ENCODE data around the gene BMP3.
A peak's percentile ranks its signal among the peaks of the same experiment; 100 is the strongest.

Gene BMP3

GRCh38 chr4:81031796-81032551, 1.5 kb downstream of the BMP3 start:
- Histone ChIP-seq H3K79me2 (ENCODE audit: low read length) (no peaks in the 10 kb centered on the region), H3K4me2 (ENCODE audit: low read length) (peak overlapping the region; percentile 85), H3K27ac (ENCODE audit: low read length) (no peak overlapping the region), H3K4me1 (ENCODE audit: low read length) (peaks cover 18% of the 10 kb centered on the region), H4K20me1 (ENCODE audit: insufficient read depth, low read length) (no peaks in the 10 kb centered on the region), H3K36me3 (replicated peaks; ENCODE audit: low read depth, low read length) (no peaks in the 10 kb centered on the region), H3K4me3 (ENCODE audit: low read length) (peak overlapping the region; percentile 82), H3K9me3 (ENCODE audit: insufficient read depth, low read length) (no peaks in the 10 kb centered on the region), H3K9ac (ENCODE audit: low read length) (no peak overlapping the region), H3K27me3 (ENCODE audit: low read depth, low read length) (peaks cover 28% of the 10 kb centered on the region), H2AFZ (ENCODE audit: low read depth, low read length) (no peak overlapping the region)
- TF ChIP-seq CTCF (IDR thresholded peaks at IDR 0.05; ENCODE audit: low read depth, low read length), result no peak

- Histone ChIP-seq H3K4me2 (ENCODE audit: low read length) (no peak overlapping the region), H3K9me3 (ENCODE audit: insufficient read depth, low read length) (no peaks in the 10 kb centered on the region), H3K36me3 (replicated peaks; ENCODE audit: low read depth, low read length) (no peaks in the 10 kb centered on the region), H3K79me2 (ENCODE audit: low read length) (no peaks in the 10 kb centered on the region), H3K27ac (ENCODE audit: low read length) (no peak overlapping the region), H4K20me1 (ENCODE audit: insufficient read depth, low read length) (no peaks in the 10 kb centered on the region), H2AFZ (ENCODE audit: low read depth, low read length) (no peak overlapping the region), H3K4me3 (ENCODE audit: low read length) (no peak overlapping the region), H3K4me1 (ENCODE audit: low read length) (peaks cover 11% of the 10 kb centered on the region), H3K9ac (ENCODE audit: low read length) (no peak overlapping the region), H3K27me3 (ENCODE audit: low read depth, low read length) (peaks cover 28% of the 10 kb centered on the region)
- TF ChIP-seq CTCF (IDR thresholded peaks at IDR 0.05; ENCODE audit: low read depth, low read length) (no peak), EZH2phosphoT487 (IDR thresholded peaks at IDR 0.05; ENCODE audit: low read depth) (no peak)
These were observed 2.5 kb downstream of the BMP3 start for GRCh38 chr4:81032771-81033684.

- Histone ChIP-seq H3K27ac (ENCODE audit: low read length) (no peak overlapping the region), H3K4me3 (ENCODE audit: low read length) (peak overlapping the region; percentile 22; the same call in 1 of the 2 replicates), H2AFZ (ENCODE audit: low read depth, low read length) (no peak overlapping the region), H3K4me2 (ENCODE audit: low read length) (peak overlapping the region; percentile 59), H3K9ac (ENCODE audit: low read length) (no peak overlapping the region), H4K20me1 (ENCODE audit: insufficient read depth, low read length) (no peaks in the 10 kb centered on the region), H3K9me3 (ENCODE audit: insufficient read depth, low read length) (no peaks in the 10 kb centered on the region), H3K27me3 (ENCODE audit: low read depth, low read length) (peaks cover 13% of the 10 kb centered on the region), H3K4me1 (ENCODE audit: low read length) (peaks cover 21% of the 10 kb centered on the region), H3K79me2 (ENCODE audit: low read length) (no peaks in the 10 kb centered on the region), H3K36me3 (replicated peaks; ENCODE audit: low read depth, low read length) (no peaks in the 10 kb centered on the region)
- no peak for TF ChIP-seq EZH2phosphoT487 (IDR thresholded peaks at IDR 0.05; ENCODE audit: low read depth)
- TF ChIP-seq CTCF (IDR thresholded peaks at IDR 0.05; ENCODE audit: low read depth, low read length), result no peak
These were observed 8.3 kb downstream of the BMP3 start for GRCh38 chr4:81038636-81039350.

Data from OCI-LY3 (cell line).